ENCODE results near the gene FLVCR1.
"Not testable (repeated sequence)": the region's sequence is repeated elsewhere in the genome, so short reads cannot be mapped to it uniquely, and the experiment has no call there.

Gene FLVCR1

GRCh38 chr1:212879947-212880690, 22.0 kb downstream of the FLVCR1 start:
- H3K4me3 ChIP-seq (ENCODE audit: low read depth in 1 of 5, low read length in 5 of 5): no peak overlapping the region
- H3K9me3 ChIP-seq (ENCODE audit: control insufficient read depth in 5 of 5, low read length in 5 of 5): no peaks in the 10 kb centered on the region
- peaks cover 6 to 28% (median 7%) of the 10 kb centered on the region in 5 donors for H3K36me3 ChIP-seq (ENCODE audit: control insufficient read depth in 5 of 5, insufficient read depth in 5 of 5, low read length in 5 of 5)
- H3K9ac ChIP-seq (ENCODE audit: low read length in 5 of 5): no peak overlapping the region
- H3K27me3 ChIP-seq (ENCODE audit: control insufficient read depth in 5 of 5, insufficient read depth in 4 of 5, low read length in 5 of 5): no peaks in the 10 kb centered on the region
- H3K4me1 ChIP-seq (ENCODE audit: control insufficient read depth in 5 of 5, insufficient read depth in 5 of 5, low read length in 5 of 5): no peaks in the 10 kb centered on the region
- no peak overlapping the region for H3K27ac ChIP-seq (ENCODE audit: low read depth, low read length)

- Histone ChIP-seq H3K27ac (ENCODE audit: low read depth, low read length) (no peak overlapping the region), H3K4me3 (ENCODE audit: low read depth in 1 of 5, low read length in 5 of 5) (no peak overlapping the region), H3K9me3 (ENCODE audit: control insufficient read depth in 5 of 5, low read length in 5 of 5) (no peaks in the 10 kb centered on the region), H3K27me3 (ENCODE audit: control insufficient read depth in 5 of 5, insufficient read depth in 4 of 5, low read length in 5 of 5) (no peaks in the 10 kb centered on the region), H3K4me1 (ENCODE audit: control insufficient read depth in 5 of 5, insufficient read depth in 5 of 5, low read length in 5 of 5) (no peaks in the 10 kb centered on the region), H3K36me3 (ENCODE audit: control insufficient read depth in 5 of 5, insufficient read depth in 5 of 5, low read length in 5 of 5) (peaks cover 15 to 40% (median 23%) of the 10 kb centered on the region in 5 donors), H3K9ac (ENCODE audit: low read length in 5 of 5) (no peak overlapping the region)
Observed at GRCh38 chr1:212884592-212884991, 26.5 kb downstream of the FLVCR1 start.

GRCh38 chr1:212892108-212892507, 34.0 kb downstream of the FLVCR1 start:
- Histone ChIP-seq H3K36me3 (ENCODE audit: control insufficient read depth in 5 of 5, insufficient read depth in 5 of 5, low read length in 5 of 5) (peaks cover 33 to 60% (median 51%) of the 10 kb centered on the region in 5 donors), H3K27me3 (ENCODE audit: control insufficient read depth in 5 of 5, insufficient read depth in 4 of 5, low read length in 5 of 5) (no peaks in the 10 kb centered on the region)

GRCh38 chr1:212899845-212900244, 41.8 kb downstream of the FLVCR1 start:
- Histone ChIP-seq H3K36me3 (ENCODE audit: control insufficient read depth in 5 of 5, insufficient read depth in 5 of 5, low read length in 5 of 5) (peaks cover 21 to 35% (median 27%) of the 10 kb centered on the region in 5 donors), H3K9me3 (ENCODE audit: control insufficient read depth in 5 of 5, low read length in 5 of 5) (peaks cover 6 to 26% (median 22%) of the 10 kb centered on the region in 5 donors), H3K4me1 (ENCODE audit: control insufficient read depth in 5 of 5, insufficient read depth in 5 of 5, low read length in 5 of 5) (no peaks in the 10 kb centered on the region), H3K27ac (ENCODE audit: low read depth, low read length) (no peak overlapping the region), H3K27me3 (ENCODE audit: control insufficient read depth in 5 of 5, insufficient read depth in 4 of 5, low read length in 5 of 5) (no peaks in the 10 kb centered on the region), H3K4me3 (ENCODE audit: low read depth in 1 of 5, low read length in 5 of 5) (no peak overlapping the region), H3K9ac (ENCODE audit: low read length in 5 of 5) (no peak overlapping the region)

More at GRCh38 chr1:212892108-212892507, 34.0 kb downstream of the FLVCR1 start:
- Histone ChIP-seq H3K9ac (ENCODE audit: low read length in 5 of 5) (no peak overlapping the region), H3K4me3 (ENCODE audit: low read depth in 1 of 5, low read length in 5 of 5) (no peak overlapping the region), H3K4me1 (ENCODE audit: control insufficient read depth in 5 of 5, insufficient read depth in 5 of 5, low read length in 5 of 5) (no peaks in the 10 kb centered on the region), H3K9me3 (ENCODE audit: control insufficient read depth in 5 of 5, low read length in 5 of 5) (no peaks in the 10 kb centered on the region), H3K27ac (ENCODE audit: low read depth, low read length) (no peak overlapping the region)

GRCh38 chr1:212901290-212901689, 43.2 kb downstream of the FLVCR1 start:
- H3K27ac ChIP-seq (ENCODE audit: low read depth, low read length): no peak overlapping the region
- no peak overlapping the region for H3K4me3 ChIP-seq (ENCODE audit: low read depth in 1 of 5, low read length in 5 of 5)
- peaks cover 11 to 23% (median 13%) of the 10 kb centered on the region in 5 donors for H3K36me3 ChIP-seq (ENCODE audit: control insufficient read depth in 5 of 5, insufficient read depth in 5 of 5, low read length in 5 of 5)
- H3K9me3 ChIP-seq (ENCODE audit: control insufficient read depth in 5 of 5, low read length in 5 of 5): peaks cover 6 to 26% (median 22%) of the 10 kb centered on the region in 5 donors
- no peaks in the 10 kb centered on the region for H3K4me1 ChIP-seq (ENCODE audit: control insufficient read depth in 5 of 5, insufficient read depth in 5 of 5, low read length in 5 of 5)
- no peak overlapping the region for H3K9ac ChIP-seq (ENCODE audit: low read length in 5 of 5)
- no peaks in the 10 kb centered on the region for H3K27me3 ChIP-seq (ENCODE audit: control insufficient read depth in 5 of 5, insufficient read depth in 4 of 5, low read length in 5 of 5)

GRCh38 chr1:212902054-212902453, 44.0 kb downstream of the FLVCR1 start:
- Histone ChIP-seq H3K9me3 (ENCODE audit: control insufficient read depth in 5 of 5, low read length in 5 of 5) (peaks cover 6 to 26% (median 22%) of the 10 kb centered on the region in 5 donors), H3K4me1 (ENCODE audit: control insufficient read depth in 5 of 5, insufficient read depth in 5 of 5, low read length in 5 of 5) (no peaks in the 10 kb centered on the region), H3K4me3 (ENCODE audit: low read depth in 1 of 5, low read length in 5 of 5) (peak overlapping the region in 1 of 5 donors; percentile 19), H3K27me3 (ENCODE audit: control insufficient read depth in 5 of 5, insufficient read depth in 4 of 5, low read length in 5 of 5) (no peaks in the 10 kb centered on the region), H3K36me3 (ENCODE audit: control insufficient read depth in 5 of 5, insufficient read depth in 5 of 5, low read length in 5 of 5) (peaks cover 9 to 20% (median 11%) of the 10 kb centered on the region in 5 donors), H3K9ac (ENCODE audit: low read length in 5 of 5) (no peak overlapping the region), H3K27ac (ENCODE audit: low read depth, low read length) (no peak overlapping the region)

- no peak overlapping the region for H3K27ac ChIP-seq (ENCODE audit: low read depth, low read length)
- H3K36me3 ChIP-seq (ENCODE audit: control insufficient read depth in 5 of 5, insufficient read depth in 5 of 5, low read length in 5 of 5): peaks cover 5 to 10% (median 6%) of the 10 kb centered on the region in 5 donors
- no peaks in the 10 kb centered on the region for H3K27me3 ChIP-seq (ENCODE audit: control insufficient read depth in 5 of 5, insufficient read depth in 4 of 5, low read length in 5 of 5)
- no peak overlapping the region for H3K9ac ChIP-seq (ENCODE audit: low read length in 5 of 5)
- H3K9me3 ChIP-seq (ENCODE audit: control insufficient read depth in 5 of 5, low read length in 5 of 5): peaks cover 6 to 26% (median 22%) of the 10 kb centered on the region in 5 donors
- H3K4me1 ChIP-seq (ENCODE audit: control insufficient read depth in 5 of 5, insufficient read depth in 5 of 5, low read length in 5 of 5): no peaks in the 10 kb centered on the region
- H3K4me3 ChIP-seq (ENCODE audit: low read depth in 1 of 5, low read length in 5 of 5): no peak overlapping the region
Observed at GRCh38 chr1:212903664-212904063, 45.6 kb downstream of the FLVCR1 start.

- H3K9me3 ChIP-seq (ENCODE audit: control insufficient read depth in 5 of 5, low read length in 5 of 5); H3K4me3 ChIP-seq (ENCODE audit: low read depth in 1 of 5, low read length in 5 of 5); H3K9ac ChIP-seq (ENCODE audit: low read length in 5 of 5); H3K27ac ChIP-seq (ENCODE audit: low read depth, low read length); H3K4me1 ChIP-seq (ENCODE audit: control insufficient read depth in 5 of 5, insufficient read depth in 5 of 5, low read length in 5 of 5); H3K36me3 ChIP-seq (ENCODE audit: control insufficient read depth in 5 of 5, insufficient read depth in 5 of 5, low read length in 5 of 5); H3K27me3 ChIP-seq (ENCODE audit: control insufficient read depth in 5 of 5, insufficient read depth in 4 of 5, low read length in 5 of 5): not testable (repeated sequence)
Observed at GRCh38 chr1:212908071-212908470, 50.0 kb downstream of the FLVCR1 start.

GRCh38 chr1:212908971-212909370, 50.9 kb downstream of the FLVCR1 start:
- Histone ChIP-seq H3K36me3 (ENCODE audit: control insufficient read depth in 5 of 5, insufficient read depth in 5 of 5, low read length in 5 of 5) (no peaks in the 10 kb centered on the region), H3K27me3 (ENCODE audit: control insufficient read depth in 5 of 5, insufficient read depth in 4 of 5, low read length in 5 of 5) (no peaks in the 10 kb centered on the region), H3K27ac (ENCODE audit: low read depth, low read length) (no peak overlapping the region)

GRCh38 chr1:212909652-212910063, 51.6 kb downstream of the FLVCR1 start:
- no peak overlapping the region for H3K4me3 ChIP-seq (ENCODE audit: low read depth in 1 of 5, low read length in 5 of 5)
- no peaks in the 10 kb centered on the region for H3K4me1 ChIP-seq (ENCODE audit: control insufficient read depth in 5 of 5, insufficient read depth in 5 of 5, low read length in 5 of 5)
- H3K27ac ChIP-seq (ENCODE audit: low read depth, low read length): no peak overlapping the region
- no peaks in the 10 kb centered on the region for H3K9me3 ChIP-seq (ENCODE audit: control insufficient read depth in 5 of 5, low read length in 5 of 5)
- H3K27me3 ChIP-seq (ENCODE audit: control insufficient read depth in 5 of 5, insufficient read depth in 4 of 5, low read length in 5 of 5): no peaks in the 10 kb centered on the region
- no peak overlapping the region for H3K9ac ChIP-seq (ENCODE audit: low read length in 5 of 5)
- H3K36me3 ChIP-seq (ENCODE audit: control insufficient read depth in 5 of 5, insufficient read depth in 5 of 5, low read length in 5 of 5): no peaks in the 10 kb centered on the region

More at GRCh38 chr1:212908971-212909370, 50.9 kb downstream of the FLVCR1 start:
- no peak overlapping the region for H3K4me3 ChIP-seq (ENCODE audit: low read depth in 1 of 5, low read length in 5 of 5)
- no peaks in the 10 kb centered on the region for H3K4me1 ChIP-seq (ENCODE audit: control insufficient read depth in 5 of 5, insufficient read depth in 5 of 5, low read length in 5 of 5)
- no peaks in the 10 kb centered on the region for H3K9me3 ChIP-seq (ENCODE audit: control insufficient read depth in 5 of 5, low read length in 5 of 5)
- H3K9ac ChIP-seq (ENCODE audit: low read length in 5 of 5): no peak overlapping the region

Measured in subcutaneous abdominal adipose tissue (tissue), 5 donors.